HG03159 (cell line): ENCODE data around the gene CENPP.
A peak's percentile ranks its signal among the peaks of the same experiment; 100 is the strongest.

ENCODE experiments used
- ATAC-seq: cut with Tn5 transposase; IDR thresholded peaks from one replicate; pipeline ENCODE4 v1.9.1; 2021; ENCODE audit warnings: mild to moderate bottlenecking, moderate library complexity; ENCODE audit not compliant: unreplicated experiment

Gene CENPP

GRCh38 chr9:92633614-92634278, 308.0 kb downstream of the CENPP start:
- ATAC-seq: no peak

- ATAC-seq: peak; percentile 70
These were observed 309.2 kb downstream of the CENPP start for GRCh38 chr9:92634712-92635605.

GRCh38 chr9:92635760-92636159, 310.0 kb downstream of the CENPP start:
- no peak for ATAC-seq

GRCh38 chr9:92636627-92637026, 310.9 kb downstream of the CENPP start:
- ATAC-seq: no peak

- ATAC-seq: no peak
These were observed 311.6 kb downstream of the CENPP start for GRCh38 chr9:92637326-92637725.

GRCh38 chr9:92637886-92638620, 312.3 kb downstream of the CENPP start:
- no peak for ATAC-seq

GRCh38 chr9:92638621-92639101, 312.9 kb downstream of the CENPP start:
- ATAC-seq: no peak

GRCh38 chr9:92639124-92639523, 313.4 kb downstream of the CENPP start:
- no peak for ATAC-seq

- no peak for ATAC-seq
These were observed 314.1 kb downstream of the CENPP start for GRCh38 chr9:92639791-92640271.

- no peak for ATAC-seq
These were observed 314.8 kb downstream of the CENPP start for GRCh38 chr9:92640398-92641091.

- no peak for ATAC-seq
These were observed 315.5 kb downstream of the CENPP start for GRCh38 chr9:92641092-92641809.

- ATAC-seq: no peak
These were observed 316.3 kb downstream of the CENPP start for GRCh38 chr9:92642041-92642451.

GRCh38 chr9:92642564-92642963, 316.8 kb downstream of the CENPP start:
- no peak for ATAC-seq

GRCh38 chr9:92644278-92644677, 318.5 kb downstream of the CENPP start:
- no peak for ATAC-seq

- no peak for ATAC-seq
These were observed 319.3 kb downstream of the CENPP start for GRCh38 chr9:92645041-92645440.

GRCh38 chr9:92647671-92648473, 322.1 kb downstream of the CENPP start:
- no peak for ATAC-seq

GRCh38 chr9:92648474-92648971, 322.8 kb downstream of the CENPP start:
- no peak for ATAC-seq

GRCh38 chr9:92649007-92649406, 323.3 kb downstream of the CENPP start:
- no peak for ATAC-seq

- no peak for ATAC-seq
These were observed 324.5 kb downstream of the CENPP start for GRCh38 chr9:92650296-92650695.
